Measurements from ENCODE around the gene DCLK1. TPM values are rescaled to one million over a fixed set of nuclear protein-coding genes. Genes with fewer than 3 reads are reported as not detected.

Gene DCLK1
- total RNA-seq, 1 experiment from 2014 or later, result 0.10 TPM

DNA sequence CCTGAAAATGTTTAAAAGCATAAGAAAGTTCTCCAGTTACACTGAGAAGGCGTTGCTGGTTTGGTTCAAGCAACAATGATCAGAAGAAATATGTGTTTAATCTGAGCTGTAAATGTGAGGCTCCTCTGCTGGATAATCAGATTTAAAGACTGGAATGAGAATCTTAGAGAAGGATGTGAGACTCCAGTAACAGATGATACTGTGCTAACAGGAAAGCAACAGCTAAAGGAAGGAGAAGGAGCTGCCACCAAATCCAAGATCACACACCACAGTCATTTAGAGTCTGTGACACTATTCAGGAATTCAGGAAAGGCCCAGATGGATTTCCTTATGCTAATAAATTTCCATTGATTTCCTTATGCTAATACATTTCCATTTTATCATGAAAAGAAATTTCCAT lies 16.9 kb downstream of the DCLK1 start:
- DNase-seq (ENCODE audit: low read depth, low spot score) (no peak), ATAC-seq (no peak)
- Histone ChIP-seq H3K4me1 (ENCODE audit: control insufficient read depth in 1 of 2, insufficient read depth in 2 of 2, low read length in 2 of 2) (no peaks in the 10 kb centered on the region), H3K4me3 (replicated peaks in 1 of 2; ENCODE audit: low read depth in 1 of 2, low read length in 2 of 2) (no peak overlapping the region), H4K20me1 (ENCODE audit: insufficient read depth) (no peaks in the 10 kb centered on the region), H2AFZ (ENCODE audit: low read depth, low read length, poor library complexity, severe bottlenecking) (no peak overlapping the region), H3K27ac (ENCODE audit: low read depth, low read length) (no peak overlapping the region), H3K9me2 (ENCODE audit: insufficient read depth) (no peaks in the 10 kb centered on the region), H3K27me3 (ENCODE audit: insufficient read depth, low read length) (no peaks in the 10 kb centered on the region), H3K9ac (ENCODE audit: low read length) (no peak overlapping the region), H3K79me2 (ENCODE audit: insufficient read depth, low read length) (no peaks in the 10 kb centered on the region), H3K36me3 (ENCODE audit: control insufficient read depth in 1 of 2, insufficient read depth in 2 of 2, low read length in 2 of 2) (no peaks in the 10 kb centered on the region), H3K4me2 (ENCODE audit: low read length) (no peak overlapping the region), H3K9me3 (ENCODE audit: control insufficient read depth in 1 of 2, insufficient read depth in 1 of 2, low read depth in 1 of 2, low read length in 2 of 2) (peaks cover 0 to 6% of the 10 kb centered on the region in 2 experiments; a peak in 1 of 4 replicates)
- intact Hi-C loops (cut with micrococcal nuclease), result no loop called here
- TF ChIP-seq ZFX (IDR thresholded peaks at IDR 0.05) (no peak), JUND (IDR thresholded peaks at IDR 0.05) (no peak), SIN3A (IDR thresholded peaks at IDR 0.05; ENCODE audit: low read depth) (no peak), CBX3 (IDR thresholded peaks at IDR 0.05; ENCODE audit: low read depth) (no peak), EZH2 (IDR thresholded peaks at IDR 0.05) (no peak), YY1 (IDR thresholded peaks at IDR 0.05; ENCODE audit: extremely low read depth, insufficient replicate concordance, low read depth, low read length) (no peak), SP1 (IDR thresholded peaks at IDR 0.05; ENCODE audit: low read depth) (no peak), RAD21 (IDR thresholded peaks at IDR 0.05; ENCODE audit: low read depth) (no peak), FOSL1 (IDR thresholded peaks at IDR 0.05; ENCODE audit: low read depth) (no peak), POLR2AphosphoS5 (IDR thresholded peaks at IDR 0.05; ENCODE audit: low read depth, low read length) (no peak), SRF (IDR thresholded peaks at IDR 0.05; ENCODE audit: low read depth) (no peak), EGR1 (IDR thresholded peaks at IDR 0.05; ENCODE audit: low read depth) (no peak), ELF1 (IDR thresholded peaks at IDR 0.05; ENCODE audit: borderline replicate concordance, low read depth) (no peak)
- TF ChIP-seq, protein P1, sequence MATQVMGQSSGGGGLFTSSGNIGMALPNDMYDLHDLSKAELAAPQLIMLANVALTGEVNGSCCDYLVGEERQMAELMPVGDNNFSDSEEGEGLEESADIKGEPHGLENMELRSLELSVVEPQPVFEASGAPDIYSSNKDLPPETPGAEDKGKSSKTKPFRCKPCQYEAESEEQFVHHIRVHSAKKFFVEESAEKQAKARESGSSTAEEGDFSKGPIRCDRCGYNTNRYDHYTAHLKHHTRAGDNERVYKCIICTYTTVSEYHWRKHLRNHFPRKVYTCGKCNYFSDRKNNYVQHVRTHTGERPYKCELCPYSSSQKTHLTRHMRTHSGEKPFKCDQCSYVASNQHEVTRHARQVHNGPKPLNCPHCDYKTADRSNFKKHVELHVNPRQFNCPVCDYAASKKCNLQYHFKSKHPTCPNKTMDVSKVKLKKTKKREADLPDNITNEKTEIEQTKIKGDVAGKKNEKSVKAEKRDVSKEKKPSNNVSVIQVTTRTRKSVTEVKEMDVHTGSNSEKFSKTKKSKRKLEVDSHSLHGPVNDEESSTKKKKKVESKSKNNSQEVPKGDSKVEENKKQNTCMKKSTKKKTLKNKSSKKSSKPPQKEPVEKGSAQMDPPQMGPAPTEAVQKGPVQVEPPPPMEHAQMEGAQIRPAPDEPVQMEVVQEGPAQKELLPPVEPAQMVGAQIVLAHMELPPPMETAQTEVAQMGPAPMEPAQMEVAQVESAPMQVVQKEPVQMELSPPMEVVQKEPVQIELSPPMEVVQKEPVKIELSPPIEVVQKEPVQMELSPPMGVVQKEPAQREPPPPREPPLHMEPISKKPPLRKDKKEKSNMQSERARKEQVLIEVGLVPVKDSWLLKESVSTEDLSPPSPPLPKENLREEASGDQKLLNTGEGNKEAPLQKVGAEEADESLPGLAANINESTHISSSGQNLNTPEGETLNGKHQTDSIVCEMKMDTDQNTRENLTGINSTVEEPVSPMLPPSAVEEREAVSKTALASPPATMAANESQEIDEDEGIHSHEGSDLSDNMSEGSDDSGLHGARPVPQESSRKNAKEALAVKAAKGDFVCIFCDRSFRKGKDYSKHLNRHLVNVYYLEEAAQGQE (IDR thresholded peaks at IDR 0.05; ENCODE audit: low read depth), result no peak
- TF ChIP-seq, protein P2, sequence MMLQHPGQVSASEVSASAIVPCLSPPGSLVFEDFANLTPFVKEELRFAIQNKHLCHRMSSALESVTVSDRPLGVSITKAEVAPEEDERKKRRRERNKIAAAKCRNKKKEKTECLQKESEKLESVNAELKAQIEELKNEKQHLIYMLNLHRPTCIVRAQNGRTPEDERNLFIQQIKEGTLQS (IDR thresholded peaks at IDR 0.05), result no peak
- TF ChIP-seq, protein P3, sequence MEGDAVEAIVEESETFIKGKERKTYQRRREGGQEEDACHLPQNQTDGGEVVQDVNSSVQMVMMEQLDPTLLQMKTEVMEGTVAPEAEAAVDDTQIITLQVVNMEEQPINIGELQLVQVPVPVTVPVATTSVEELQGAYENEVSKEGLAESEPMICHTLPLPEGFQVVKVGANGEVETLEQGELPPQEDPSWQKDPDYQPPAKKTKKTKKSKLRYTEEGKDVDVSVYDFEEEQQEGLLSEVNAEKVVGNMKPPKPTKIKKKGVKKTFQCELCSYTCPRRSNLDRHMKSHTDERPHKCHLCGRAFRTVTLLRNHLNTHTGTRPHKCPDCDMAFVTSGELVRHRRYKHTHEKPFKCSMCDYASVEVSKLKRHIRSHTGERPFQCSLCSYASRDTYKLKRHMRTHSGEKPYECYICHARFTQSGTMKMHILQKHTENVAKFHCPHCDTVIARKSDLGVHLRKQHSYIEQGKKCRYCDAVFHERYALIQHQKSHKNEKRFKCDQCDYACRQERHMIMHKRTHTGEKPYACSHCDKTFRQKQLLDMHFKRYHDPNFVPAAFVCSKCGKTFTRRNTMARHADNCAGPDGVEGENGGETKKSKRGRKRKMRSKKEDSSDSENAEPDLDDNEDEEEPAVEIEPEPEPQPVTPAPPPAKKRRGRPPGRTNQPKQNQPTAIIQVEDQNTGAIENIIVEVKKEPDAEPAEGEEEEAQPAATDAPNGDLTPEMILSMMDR (IDR thresholded peaks at IDR 0.05 in 2 of 3, conservative IDR thresholded peaks at IDR 0.05 in 1 of 3; ENCODE audit: borderline replicate concordance in 1 of 3, insufficient read depth in 1 of 3, low read depth in 2 of 3, low read length in 2 of 3), result no peak
- ChIA-PET POLR2A (no interaction called here), RAD21 (ENCODE audit: low non-redundant PET in 1 of 2, low total read pairs in 2 of 2, uncharacterized antibody in 2 of 2, unreplicated experiment in 2 of 2) (no interaction called here), CTCF (no interaction called here)
- no TSS peak for BruUV-seq (replicated peaks)
